Kidney (tissue), 14 donors: ENCODE measurements around the gene AQP3. TPM values are rescaled to one million over a fixed set of nuclear protein-coding genes. Genes with fewer than 3 reads are reported as not detected.
A peak's percentile ranks its signal among the peaks of the same experiment; 100 is the strongest.

ENCODE experiments used
- DNase-seq, 5 donors: peaks; one replicate each; pipeline ENCODE4 v3.0.0-alpha.2; 2013 to 2020
- FAIRE-seq: peaks from 2 replicates; lab custom pipeline; 2012; peaks lifted over from hg19 to GRCh38; lab: Jason Lieb, UNC
- H3K27ac ChIP-seq, 2 donors: one replicate each; pipeline ENCODE4 v1.7.0; 2013; ENCODE audit warnings: low read depth in 2 of 2, low read length in 2 of 2, inconsistent platforms in 1 of 2
- H3K27me3 ChIP-seq: one replicate; pipeline ENCODE4 v1.7.1; 2013; ENCODE audit warnings: low read length, inconsistent platforms; ENCODE audit not compliant: control insufficient read depth, insufficient read depth
- H3K36me3 ChIP-seq, 3 donors: one replicate each; pipeline versions ENCODE4 v1.7.0 to v1.7.1; 2013; ENCODE audit warnings: low read length in 3 of 3, control low read depth in 1 of 3, inconsistent platforms in 1 of 3; ENCODE audit not compliant: insufficient read depth in 3 of 3, control insufficient read depth in 2 of 3
- H3K4me1 ChIP-seq, 3 donors: one replicate each; pipeline versions ENCODE4 v1.7.0 to v1.7.1; 2013; ENCODE audit warnings: low read length in 3 of 3, inconsistent platforms in 1 of 3, low read depth in 1 of 3; ENCODE audit not compliant: control insufficient read depth in 2 of 3, insufficient read depth in 2 of 3
- H3K4me3 ChIP-seq, 3 donors: one replicate each; pipeline versions ENCODE4 v1.7.0 to v1.8.1; 2013; ENCODE audit warnings: low read length in 3 of 3, control low read depth in 1 of 3, inconsistent platforms in 1 of 3
- H3K9ac ChIP-seq, 3 donors: one replicate each; pipeline versions ENCODE4 v1.7.0 to v1.7.1; 2013; ENCODE audit warnings: low read length in 3 of 3, control low read depth in 1 of 3, inconsistent platforms in 1 of 3
- H3K9me3 ChIP-seq, 3 donors: one replicate each; pipeline versions ENCODE4 v1.7.0 to v1.7.1; 2013; ENCODE audit warnings: low read length in 3 of 3, control low read depth in 1 of 3, inconsistent platforms in 1 of 3; ENCODE audit not compliant: control insufficient read depth in 2 of 3, insufficient read depth in 1 of 3
- CTCF ChIP-seq: IDR thresholded peaks from 3 replicates; pipeline ENCODE4 v1.5.1; 2012; ENCODE audit warnings: mild to moderate bottlenecking, moderate library complexity, borderline replicate concordance; ENCODE audit not compliant: insufficient read depth; ENCODE audit errors: extremely low read depth
- intact Hi-C: fragments of 100-400 bp; cut with DNase I; formaldehyde crosslinking; loops from one replicate; pipeline ENCODE4 v1.11.1; 2022
- polyA plus RNA-seq: library from polyadenylated mRNA; stranded (reverse); fragments of 350-450 nt; fragmentation: Illumina TruSeq; extraction: RNeasy Lipid Tissue Mini Kit (QIAGEN cat#74804); gene quantifications from one replicate; pipeline ENCODE4 v1.2.3, GENCODE V29; 2014; ENCODE audit warnings: low read depth, low replicate concordance; ENCODE audit not compliant: insufficient read depth
- total RNA-seq: library from RNA; stranded (reverse); fragmentation: NEBNext Ultra II Directional; extraction: Animal tissue kit (Norgen Biotek cat#: 25700); gene quantifications from one replicate; pipeline ENCODE4 v1.2.1, GENCODE V29; 2021
- donor health status: control.
- donor health status: control.
- donor health status: control.
- donor health status: control.
- donor health status: control.
- donor health status: DM: yes; HTN: yes; CAD: no.
- donor health status: Normal renal cell carcinoma (clear cell type).

AQP3 gene
- total and polyA plus RNA-seq, 2 donors from 2014 or later, result 135 to 401 TPM

- Histone ChIP-seq H3K36me3 (peaks cover 5 to 44% (median 35%) of the 10 kb centered on the region in 3 donors), H3K4me3 (no peak overlapping the region), H3K4me1 (peaks cover 0 to 7% (median 4%) of the 10 kb centered on the region in 3 donors), H3K27ac (no peak overlapping the region), H3K27me3 (no peaks in the 10 kb centered on the region), H3K9me3 (no peaks in the 10 kb centered on the region), H3K9ac (no peak overlapping the region)
- FAIRE-seq (no peak), DNase-seq (no peak)
- TF ChIP-seq CTCF, result no peak
- intact Hi-C loops, result no loop called here
Measured at GRCh38 chr9:33471361-33471760, 24.0 kb upstream of the AQP3 start.

- peaks cover 0 to 7% (median 4%) of the 10 kb centered on the region in 3 donors for H3K4me1 ChIP-seq
- H3K27me3 ChIP-seq, result no peaks in the 10 kb centered on the region
- FAIRE-seq (no peak), DNase-seq (peak in 1 of 5 donors; percentile 37)
- intact Hi-C loops, result no loop called here
- TF ChIP-seq CTCF, result no peak
- H3K27ac ChIP-seq, result no peak overlapping the region
- no peak overlapping the region for H3K9ac ChIP-seq
- no peaks in the 10 kb centered on the region for H3K9me3 ChIP-seq
- H3K4me3 ChIP-seq, result no peak overlapping the region
- peaks cover 5 to 59% (median 49%) of the 10 kb centered on the region in 3 donors for H3K36me3 ChIP-seq
Measured at GRCh38 chr9:33469891-33470290, 22.5 kb upstream of the AQP3 start.

- Histone ChIP-seq H3K27me3 (no peaks in the 10 kb centered on the region), H3K4me3 (no peak overlapping the region), H3K9ac (no peak overlapping the region), H3K4me1 (peaks cover 0 to 7% (median 4%) of the 10 kb centered on the region in 3 donors), H3K36me3 (peaks cover 5 to 66% (median 57%) of the 10 kb centered on the region in 3 donors), H3K9me3 (no peaks in the 10 kb centered on the region), H3K27ac (no peak overlapping the region)
- no peak for TF ChIP-seq CTCF
- intact Hi-C loops, result no loop called here
- FAIRE-seq, result no peak
- peak in 1 of 5 donors; percentile 66 for DNase-seq
Measured at GRCh38 chr9:33468797-33469621, 21.6 kb upstream of the AQP3 start.
